ENCODE data around the gene SEMA5B. TPM values are rescaled to one million over a fixed set of nuclear protein-coding genes. Genes with fewer than 3 reads are reported as not detected.

SEMA5B gene
- polyA plus RNA-seq, 1 donor from 2014 or later: 7.0 TPM

- Histone ChIP-seq H3K4me3 (ENCODE audit: low read length) (no peak overlapping the region), H3F3A (ENCODE audit: insufficient read depth, low read length, poor library complexity, severe bottlenecking) (no peaks in the 10 kb centered on the region), H3K36me3 (ENCODE audit: insufficient read depth, low read length) (no peaks in the 10 kb centered on the region), H3K9me3 (ENCODE audit: low read length) (no peaks in the 10 kb centered on the region), H3K27ac (ENCODE audit: low read length) (no peak overlapping the region), H3K79me2 (replicated peaks; ENCODE audit: insufficient read depth, low read length) (no peaks in the 10 kb centered on the region), H4K20me1 (ENCODE audit: insufficient read depth) (no peaks in the 10 kb centered on the region), H3K4me2 (ENCODE audit: low read length) (no peak overlapping the region), H3K9me2 (ENCODE audit: insufficient read depth, low read length) (no peaks in the 10 kb centered on the region), H3K27me3 (ENCODE audit: insufficient read depth, low read depth, low read length) (no peaks in the 10 kb centered on the region), H2AFZ (ENCODE audit: low read depth, low read length) (no peak overlapping the region), H3K9ac (ENCODE audit: low read length) (no peak overlapping the region)
- TF ChIP-seq TAF1 (IDR thresholded peaks at IDR 0.05; ENCODE audit: low read depth): no peak
Observed at GRCh38 chr3:123075359-123075758, 47.8 kb upstream of the SEMA5B start.

DNA sequence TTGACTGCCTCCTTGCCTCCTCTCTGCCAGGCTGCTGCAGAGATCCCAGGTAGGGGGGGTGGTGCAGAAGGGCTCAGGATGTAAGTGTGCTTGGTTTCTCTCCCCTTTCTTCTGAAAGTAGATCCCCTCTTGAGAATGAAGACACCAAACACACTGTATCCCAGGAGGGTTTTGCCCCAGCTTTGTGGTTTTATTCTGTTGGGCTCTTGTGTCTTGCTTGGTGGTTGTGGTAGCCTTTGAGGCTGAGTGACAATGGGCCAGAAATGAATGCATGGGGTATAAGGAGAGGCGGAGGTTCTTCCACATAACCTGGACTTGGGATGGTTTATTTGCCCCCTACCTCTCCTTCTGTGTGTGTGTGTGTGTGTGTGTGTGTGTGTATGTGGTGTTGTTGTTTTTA is 45.0 kb upstream of the SEMA5B start:
- H3K9me3 ChIP-seq (ENCODE audit: low read length): no peaks in the 10 kb centered on the region
- no peak overlapping the region for H3K9ac ChIP-seq (ENCODE audit: low read length)
- no peaks in the 10 kb centered on the region for H3F3A ChIP-seq (ENCODE audit: insufficient read depth, low read length, poor library complexity, severe bottlenecking)
- no peaks in the 10 kb centered on the region for H3K79me2 ChIP-seq (replicated peaks; ENCODE audit: insufficient read depth, low read length)
- H4K20me1 ChIP-seq (ENCODE audit: insufficient read depth): no peaks in the 10 kb centered on the region
- no peak for TF ChIP-seq EP300 (conservative IDR thresholded peaks at IDR 0.05; ENCODE audit: poor library complexity, severe bottlenecking)
- H2AFZ ChIP-seq (ENCODE audit: low read depth, low read length): no peak overlapping the region
- no peak overlapping the region for H3K4me2 ChIP-seq (ENCODE audit: low read length)
- no peaks in the 10 kb centered on the region for H3K36me3 ChIP-seq (ENCODE audit: insufficient read depth, low read length)
- peaks cover 13% of the 10 kb centered on the region for H3K27me3 ChIP-seq (ENCODE audit: insufficient read depth, low read depth, low read length)
- H3K9me2 ChIP-seq (ENCODE audit: insufficient read depth, low read length): no peaks in the 10 kb centered on the region
- no peak overlapping the region for H3K4me3 ChIP-seq (ENCODE audit: low read length)
- H3K27ac ChIP-seq (ENCODE audit: low read length): no peak overlapping the region

GRCh38 chr3:123072152-123072551 is 44.6 kb upstream of the SEMA5B start:
- Histone ChIP-seq H3K27ac (ENCODE audit: low read length) (no peak overlapping the region), H3F3A (ENCODE audit: insufficient read depth, low read length, poor library complexity, severe bottlenecking) (no peaks in the 10 kb centered on the region), H3K9me3 (ENCODE audit: low read length) (no peaks in the 10 kb centered on the region), H4K20me1 (ENCODE audit: insufficient read depth) (no peaks in the 10 kb centered on the region), H3K4me2 (ENCODE audit: low read length) (no peak overlapping the region), H3K4me3 (ENCODE audit: low read length) (no peak overlapping the region), H3K79me2 (replicated peaks; ENCODE audit: insufficient read depth, low read length) (no peaks in the 10 kb centered on the region), H3K27me3 (ENCODE audit: insufficient read depth, low read depth, low read length) (peaks cover 17% of the 10 kb centered on the region), H3K36me3 (ENCODE audit: insufficient read depth, low read length) (no peaks in the 10 kb centered on the region), H3K9me2 (ENCODE audit: insufficient read depth, low read length) (no peaks in the 10 kb centered on the region), H3K9ac (ENCODE audit: low read length) (no peak overlapping the region), H2AFZ (ENCODE audit: low read depth, low read length) (no peak overlapping the region)
- TF ChIP-seq TAF1 (IDR thresholded peaks at IDR 0.05; ENCODE audit: low read depth) (no peak), CTCF (IDR thresholded peaks at IDR 0.05; ENCODE audit: poor library complexity, severe bottlenecking) (no peak), MXI1 (conservative IDR thresholded peaks at IDR 0.05; ENCODE audit: poor library complexity, severe bottlenecking) (no peak), SMC3 (conservative IDR thresholded peaks at IDR 0.05; ENCODE audit: poor library complexity) (no peak), RAD21 (conservative IDR thresholded peaks at IDR 0.05) (no peak)
- TF ChIP-seq, protein P1, sequence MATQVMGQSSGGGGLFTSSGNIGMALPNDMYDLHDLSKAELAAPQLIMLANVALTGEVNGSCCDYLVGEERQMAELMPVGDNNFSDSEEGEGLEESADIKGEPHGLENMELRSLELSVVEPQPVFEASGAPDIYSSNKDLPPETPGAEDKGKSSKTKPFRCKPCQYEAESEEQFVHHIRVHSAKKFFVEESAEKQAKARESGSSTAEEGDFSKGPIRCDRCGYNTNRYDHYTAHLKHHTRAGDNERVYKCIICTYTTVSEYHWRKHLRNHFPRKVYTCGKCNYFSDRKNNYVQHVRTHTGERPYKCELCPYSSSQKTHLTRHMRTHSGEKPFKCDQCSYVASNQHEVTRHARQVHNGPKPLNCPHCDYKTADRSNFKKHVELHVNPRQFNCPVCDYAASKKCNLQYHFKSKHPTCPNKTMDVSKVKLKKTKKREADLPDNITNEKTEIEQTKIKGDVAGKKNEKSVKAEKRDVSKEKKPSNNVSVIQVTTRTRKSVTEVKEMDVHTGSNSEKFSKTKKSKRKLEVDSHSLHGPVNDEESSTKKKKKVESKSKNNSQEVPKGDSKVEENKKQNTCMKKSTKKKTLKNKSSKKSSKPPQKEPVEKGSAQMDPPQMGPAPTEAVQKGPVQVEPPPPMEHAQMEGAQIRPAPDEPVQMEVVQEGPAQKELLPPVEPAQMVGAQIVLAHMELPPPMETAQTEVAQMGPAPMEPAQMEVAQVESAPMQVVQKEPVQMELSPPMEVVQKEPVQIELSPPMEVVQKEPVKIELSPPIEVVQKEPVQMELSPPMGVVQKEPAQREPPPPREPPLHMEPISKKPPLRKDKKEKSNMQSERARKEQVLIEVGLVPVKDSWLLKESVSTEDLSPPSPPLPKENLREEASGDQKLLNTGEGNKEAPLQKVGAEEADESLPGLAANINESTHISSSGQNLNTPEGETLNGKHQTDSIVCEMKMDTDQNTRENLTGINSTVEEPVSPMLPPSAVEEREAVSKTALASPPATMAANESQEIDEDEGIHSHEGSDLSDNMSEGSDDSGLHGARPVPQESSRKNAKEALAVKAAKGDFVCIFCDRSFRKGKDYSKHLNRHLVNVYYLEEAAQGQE (IDR thresholded peaks at IDR 0.05; ENCODE audit: borderline replicate concordance): no peak
